Endothelial cell (in vitro differentiated cells): ENCODE measurements around the gene RHAG. TPM values are rescaled to one million over a fixed set of nuclear protein-coding genes. Genes with fewer than 3 reads are reported as not detected.

Experiments used
- DNase-seq: peaks from one replicate; pipeline ENCODE4 v3.0.0; 2021; ENCODE audit warnings: low spot score
- H3K27ac Mint-ChIP-seq: one replicate; pipeline ENCODE4 v1.8.0; 2021; ENCODE audit warnings: mixed read lengths, inconsistent platforms; ENCODE audit not compliant: unreplicated experiment
- H3K27me3 Mint-ChIP-seq: one replicate; pipeline ENCODE4 v1.8.0; 2021; ENCODE audit warnings: mild to moderate bottlenecking, moderate library complexity, mixed read lengths, inconsistent platforms; ENCODE audit not compliant: unreplicated experiment
- H3K36me3 Mint-ChIP-seq: one replicate; pipeline ENCODE4 v1.8.0; 2021; ENCODE audit warnings: mild to moderate bottlenecking, low read depth, mixed read lengths, inconsistent platforms; ENCODE audit not compliant: unreplicated experiment
- H3K4me1 Mint-ChIP-seq: one replicate; pipeline ENCODE4 v1.8.0; 2021; ENCODE audit warnings: mild to moderate bottlenecking, mixed read lengths, inconsistent platforms; ENCODE audit not compliant: unreplicated experiment
- H3K4me3 Mint-ChIP-seq: one replicate; pipeline ENCODE4 v1.8.0; 2021; ENCODE audit warnings: mild to moderate bottlenecking, mixed read lengths, inconsistent platforms; ENCODE audit not compliant: unreplicated experiment
- H3K9me3 Mint-ChIP-seq: one replicate; pipeline ENCODE4 v1.8.0; 2021; ENCODE audit warnings: mixed read lengths, inconsistent platforms; ENCODE audit not compliant: unreplicated experiment
- long read RNA-seq: library from polyadenylated mRNA; unstranded; transcript quantifications from one replicate; pipeline ENCODE4 v2.0.0, GENCODE V29; 2020; ENCODE audit not compliant: unreplicated experiment
- total RNA-seq: library from RNA; stranded (reverse); fragmentation: NEBNext Ultra II Directional; extraction: Animal tissue kit (Norgen Biotek cat#: 25700); gene quantifications from one replicate; pipeline ENCODE4 v1.2.1, GENCODE V29; 2021; ENCODE audit not compliant: unreplicated experiment
- TF ChIP-seq, protein P1 (sequence below): fragments of 200-600 bp; sonication (generic); IDR thresholded peaks from one replicate; pipeline ENCODE4 v1.5.0; 2021; ENCODE audit warnings: antibody characterized with exemption; ENCODE audit not compliant: unreplicated experiment

The RHAG gene
- 0.46 TPM for total RNA-seq
- long read RNA-seq, result 0 reads

DNA sequence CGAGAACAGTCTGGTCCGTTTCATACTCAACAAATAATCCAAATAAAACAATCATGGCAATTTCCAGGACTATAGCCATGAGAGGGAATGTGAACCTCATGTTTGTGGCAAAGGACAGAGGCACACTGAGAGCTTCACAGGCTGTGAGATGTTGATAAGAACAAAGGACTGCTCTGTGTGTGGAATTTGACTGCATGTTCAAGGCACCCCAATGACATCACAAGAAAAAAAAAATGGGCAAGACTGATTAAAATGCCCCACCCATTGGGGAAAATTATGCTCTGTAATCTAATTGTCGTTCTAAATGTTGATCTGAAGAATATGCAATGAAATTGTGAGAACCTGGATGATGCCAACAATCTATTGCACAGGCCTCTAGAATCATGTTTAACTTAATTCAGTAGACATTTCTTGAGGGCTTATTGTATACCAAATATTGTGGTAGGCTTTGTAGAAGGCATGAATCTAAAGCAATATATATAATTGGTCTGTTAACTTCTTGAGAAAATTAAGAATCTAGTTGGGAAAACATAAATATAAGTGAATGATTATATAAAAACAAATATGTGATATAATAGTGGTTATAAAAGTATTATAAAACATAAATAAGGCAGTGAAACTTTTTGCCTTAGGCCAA lies at the start of gene RHAG:
TSS of gene RHAG (minus strand) at position 127 of the 637 bp plus-strand sequence. CDS start at position 100, 27 bp downstream.
- TF ChIP-seq, protein P1, sequence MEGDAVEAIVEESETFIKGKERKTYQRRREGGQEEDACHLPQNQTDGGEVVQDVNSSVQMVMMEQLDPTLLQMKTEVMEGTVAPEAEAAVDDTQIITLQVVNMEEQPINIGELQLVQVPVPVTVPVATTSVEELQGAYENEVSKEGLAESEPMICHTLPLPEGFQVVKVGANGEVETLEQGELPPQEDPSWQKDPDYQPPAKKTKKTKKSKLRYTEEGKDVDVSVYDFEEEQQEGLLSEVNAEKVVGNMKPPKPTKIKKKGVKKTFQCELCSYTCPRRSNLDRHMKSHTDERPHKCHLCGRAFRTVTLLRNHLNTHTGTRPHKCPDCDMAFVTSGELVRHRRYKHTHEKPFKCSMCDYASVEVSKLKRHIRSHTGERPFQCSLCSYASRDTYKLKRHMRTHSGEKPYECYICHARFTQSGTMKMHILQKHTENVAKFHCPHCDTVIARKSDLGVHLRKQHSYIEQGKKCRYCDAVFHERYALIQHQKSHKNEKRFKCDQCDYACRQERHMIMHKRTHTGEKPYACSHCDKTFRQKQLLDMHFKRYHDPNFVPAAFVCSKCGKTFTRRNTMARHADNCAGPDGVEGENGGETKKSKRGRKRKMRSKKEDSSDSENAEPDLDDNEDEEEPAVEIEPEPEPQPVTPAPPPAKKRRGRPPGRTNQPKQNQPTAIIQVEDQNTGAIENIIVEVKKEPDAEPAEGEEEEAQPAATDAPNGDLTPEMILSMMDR, result no peak
- no peak within 1 kb of the TSS for H3K4me3 Mint-ChIP-seq
- no peaks in the 10 kb centered on the region for H3K4me1 Mint-ChIP-seq
- H3K36me3 Mint-ChIP-seq, result no peaks in the 10 kb centered on the region
- DNase-seq, result no peak
- H3K27ac Mint-ChIP-seq, result no peak within 1 kb of the TSS
- no peaks in the 10 kb centered on the region for H3K9me3 Mint-ChIP-seq
- no peaks in the 10 kb centered on the region for H3K27me3 Mint-ChIP-seq

DNA sequence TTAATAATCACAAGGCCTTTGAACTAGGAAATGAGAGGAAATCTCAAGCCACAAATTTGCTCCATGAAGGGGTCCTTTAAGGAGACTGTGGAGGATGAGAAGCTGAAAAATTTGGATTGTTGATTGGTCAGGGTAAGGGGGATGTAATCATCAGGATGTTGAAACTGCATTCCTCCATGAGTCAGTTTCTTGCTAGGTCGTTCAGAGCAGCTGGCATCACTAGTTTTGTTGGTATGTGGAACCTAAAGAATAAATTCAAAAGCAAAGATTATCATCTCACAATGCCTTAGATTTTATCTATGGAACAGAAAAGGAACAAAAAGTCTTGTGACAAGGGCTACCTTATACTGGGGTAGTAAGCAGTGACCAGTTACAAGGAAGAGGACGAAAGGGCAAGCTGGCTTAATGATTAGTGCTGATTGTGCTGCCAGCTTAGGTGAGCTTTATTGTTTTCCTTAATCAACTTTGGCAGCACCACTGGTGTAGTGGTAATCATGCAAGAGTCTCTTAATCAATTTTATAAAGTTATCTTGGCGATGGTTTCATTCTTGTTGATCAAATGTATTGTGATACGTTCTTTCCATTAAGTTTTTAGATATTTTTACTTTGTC lies 40.1 kb upstream of the RHAG start:
- Mint-ChIP-seq H3K4me1 (peaks cover 12% of the 10 kb centered on the region), H3K9me3 (no peaks in the 10 kb centered on the region), H3K27me3 (peaks cover 1% of the 10 kb centered on the region), H3K4me3 (no peak overlapping the region), H3K27ac (no peak overlapping the region), H3K36me3 (no peaks in the 10 kb centered on the region)
- TF ChIP-seq, protein P1, result no peak
- no peak for DNase-seq

DNA sequence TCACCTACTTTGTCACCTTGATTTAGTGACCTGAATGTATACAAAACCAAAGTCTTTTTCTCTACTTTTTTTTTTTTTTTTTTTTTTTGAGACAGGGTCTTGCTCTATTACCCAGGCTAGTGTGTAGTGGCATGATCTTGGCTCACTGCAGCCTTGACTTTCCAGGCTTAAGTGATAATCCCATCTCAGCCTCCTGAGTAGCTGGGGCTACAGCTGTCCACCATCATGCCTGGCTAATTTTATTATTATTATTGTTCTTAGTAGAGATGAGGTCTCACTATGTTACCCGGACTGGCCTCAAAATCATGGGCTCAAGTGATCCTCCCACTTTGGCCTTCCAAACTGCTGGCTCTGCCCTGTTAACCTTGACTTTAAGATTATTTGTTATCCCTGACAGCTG lies 39.2 kb upstream of the RHAG start:
- peaks cover 3% of the 10 kb centered on the region for H3K27me3 Mint-ChIP-seq
- TF ChIP-seq, protein P1, result no peak
- H3K4me1 Mint-ChIP-seq, result peaks cover 12% of the 10 kb centered on the region
- DNase-seq, result no peak
- peaks cover 5% of the 10 kb centered on the region for H3K36me3 Mint-ChIP-seq
- H3K9me3 Mint-ChIP-seq, result peaks cover 6% of the 10 kb centered on the region
- H3K27ac Mint-ChIP-seq, result no peak overlapping the region
- no peak overlapping the region for H3K4me3 Mint-ChIP-seq

DNA sequence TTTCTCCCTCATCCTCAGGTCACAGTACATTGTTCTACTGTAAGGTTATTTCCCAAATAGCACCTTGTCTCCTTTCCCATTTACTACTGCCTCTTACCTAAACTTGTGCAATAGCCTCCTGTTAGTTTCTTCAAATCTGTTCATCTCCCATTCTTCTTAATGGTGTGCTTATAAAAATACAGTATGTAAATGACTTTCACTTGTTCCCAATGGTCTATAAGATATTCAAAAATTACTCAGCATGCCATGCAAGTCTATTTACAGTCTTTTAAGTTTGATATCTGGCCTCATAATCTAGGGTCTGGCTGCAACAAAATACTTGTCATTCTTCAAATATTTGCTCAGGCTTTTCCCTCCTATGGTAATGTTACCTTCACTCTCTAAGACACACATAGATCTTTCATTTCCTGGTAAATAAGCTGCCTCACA lies 31.5 kb upstream of the RHAG start:
- Mint-ChIP-seq H3K4me1 (peaks cover 11% of the 10 kb centered on the region), H3K36me3 (peaks cover 5% of the 10 kb centered on the region), H3K27ac (no peak overlapping the region), H3K27me3 (peaks cover 2% of the 10 kb centered on the region), H3K9me3 (peaks cover 6% of the 10 kb centered on the region), H3K4me3 (no peak overlapping the region)
- TF ChIP-seq, protein P1, result no peak
- no peak for DNase-seq
